ENCODE results near the gene PIEZO2. TPM values are rescaled to one million over a fixed set of nuclear protein-coding genes. Genes with fewer than 3 reads are reported as not detected.

The PIEZO2 gene
- total RNA-seq, 4 donors from 2014 or later: 0.18 to 3.0 (median 0.21) TPM

DNA sequence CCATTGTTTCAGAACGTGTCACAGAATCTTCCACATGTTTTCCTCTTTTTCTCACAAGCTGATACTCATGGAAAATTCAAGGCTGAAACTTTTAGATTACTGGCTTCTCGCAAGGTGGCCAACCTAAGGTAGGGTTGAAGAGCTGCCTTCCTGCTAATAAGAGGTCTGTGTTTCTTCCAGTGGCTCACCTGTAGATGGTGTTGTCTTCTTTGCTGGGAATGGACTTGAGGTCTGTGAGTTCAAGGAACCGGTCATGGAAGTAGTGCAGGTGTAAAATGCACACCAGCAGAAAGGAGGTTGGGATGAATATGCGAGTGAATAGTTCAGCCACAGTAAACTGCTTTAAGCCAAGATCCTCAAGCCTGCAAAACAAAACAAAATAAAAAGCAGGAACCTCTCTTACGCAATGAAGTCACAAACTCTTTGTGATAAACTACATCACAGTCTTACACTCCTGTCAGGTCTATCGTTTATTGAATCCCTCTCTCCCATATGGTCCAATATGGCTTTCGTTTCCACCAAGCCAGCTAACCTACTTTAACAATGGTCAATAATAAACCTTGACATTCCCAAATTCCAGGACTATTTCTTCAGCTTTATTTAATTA lies 364.7 kb downstream of the PIEZO2 start:
- no peak overlapping the region for H3K27ac ChIP-seq
- TF ChIP-seq POLR2A (IDR thresholded peaks at IDR 0.05): no peak
- TF ChIP-seq, protein P1, sequence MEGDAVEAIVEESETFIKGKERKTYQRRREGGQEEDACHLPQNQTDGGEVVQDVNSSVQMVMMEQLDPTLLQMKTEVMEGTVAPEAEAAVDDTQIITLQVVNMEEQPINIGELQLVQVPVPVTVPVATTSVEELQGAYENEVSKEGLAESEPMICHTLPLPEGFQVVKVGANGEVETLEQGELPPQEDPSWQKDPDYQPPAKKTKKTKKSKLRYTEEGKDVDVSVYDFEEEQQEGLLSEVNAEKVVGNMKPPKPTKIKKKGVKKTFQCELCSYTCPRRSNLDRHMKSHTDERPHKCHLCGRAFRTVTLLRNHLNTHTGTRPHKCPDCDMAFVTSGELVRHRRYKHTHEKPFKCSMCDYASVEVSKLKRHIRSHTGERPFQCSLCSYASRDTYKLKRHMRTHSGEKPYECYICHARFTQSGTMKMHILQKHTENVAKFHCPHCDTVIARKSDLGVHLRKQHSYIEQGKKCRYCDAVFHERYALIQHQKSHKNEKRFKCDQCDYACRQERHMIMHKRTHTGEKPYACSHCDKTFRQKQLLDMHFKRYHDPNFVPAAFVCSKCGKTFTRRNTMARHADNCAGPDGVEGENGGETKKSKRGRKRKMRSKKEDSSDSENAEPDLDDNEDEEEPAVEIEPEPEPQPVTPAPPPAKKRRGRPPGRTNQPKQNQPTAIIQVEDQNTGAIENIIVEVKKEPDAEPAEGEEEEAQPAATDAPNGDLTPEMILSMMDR (IDR thresholded peaks at IDR 0.05 in 4 of 5, conservative IDR thresholded peaks at IDR 0.05 in 1 of 5): no peak
- H3K4me3 ChIP-seq: no peak overlapping the region
- H3K36me3 ChIP-seq: no peaks in the 10 kb centered on the region
- H3K27me3 ChIP-seq: no peaks in the 10 kb centered on the region
- ATAC-seq (no peak), DNase-seq (no peak)
- no peaks in the 10 kb centered on the region for H3K9me3 ChIP-seq
- intact Hi-C loops (cut with DNase I; ENCODE audit: low total_unique reads) (no loop called here), in situ Hi-C loops (cut with MboI; ENCODE audit: low sequenced_read_pairs in 4 of 4) (no loop called here)
- no peaks in the 10 kb centered on the region for H3K4me1 ChIP-seq

GRCh38 chr18:10783941-10784340 lies 365.4 kb downstream of the PIEZO2 start:
- no peak overlapping the region for H3K27ac ChIP-seq
- no peaks in the 10 kb centered on the region for H3K9me3 ChIP-seq
- in situ Hi-C loops (cut with MboI; ENCODE audit: low sequenced_read_pairs in 4 of 4): no loop called here
- intact Hi-C loops (cut with DNase I; ENCODE audit: low total_unique reads): no loop called here
- no peak overlapping the region for H3K4me3 ChIP-seq
- DNase-seq (no peak), ATAC-seq (no peak)
- H3K27me3 ChIP-seq: no peaks in the 10 kb centered on the region
- H3K4me1 ChIP-seq: no peaks in the 10 kb centered on the region
- no peaks in the 10 kb centered on the region for H3K36me3 ChIP-seq
- no peak for TF ChIP-seq POLR2A (IDR thresholded peaks at IDR 0.05)
- TF ChIP-seq, protein P1 (IDR thresholded peaks at IDR 0.05 in 4 of 5, conservative IDR thresholded peaks at IDR 0.05 in 1 of 5): no peak

DNA sequence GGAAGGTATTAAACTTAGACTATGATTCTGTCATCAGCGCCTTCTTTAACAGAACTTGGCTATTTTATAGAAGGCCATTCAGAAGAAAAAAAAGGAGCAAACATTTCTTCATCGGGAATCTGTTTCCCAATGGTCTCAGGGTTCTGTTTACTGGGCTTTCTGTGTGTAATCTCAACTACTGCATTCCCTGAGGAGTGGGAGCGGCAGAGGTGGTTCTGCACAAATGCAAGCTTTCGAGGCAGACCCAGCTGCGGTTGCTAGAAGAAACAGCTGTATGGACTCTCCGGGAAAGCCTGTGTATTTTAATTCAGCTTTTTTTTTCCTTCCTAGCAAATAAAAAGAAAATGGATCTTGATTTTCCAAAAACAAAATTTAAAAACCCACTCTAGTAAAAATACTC lies 372.9 kb downstream of the PIEZO2 start:
- intact Hi-C loops (cut with DNase I; ENCODE audit: low total_unique reads) (no loop called here), in situ Hi-C loops (cut with MboI; ENCODE audit: low sequenced_read_pairs in 4 of 4) (no loop called here)
- TF ChIP-seq, protein P1 (IDR thresholded peaks at IDR 0.05 in 4 of 5, conservative IDR thresholded peaks at IDR 0.05 in 1 of 5): no peak
- no peak for TF ChIP-seq POLR2A (IDR thresholded peaks at IDR 0.05)
- no peak for ATAC-seq
- Histone ChIP-seq H3K27me3 (no peaks in the 10 kb centered on the region), H3K27ac (no peak overlapping the region), H3K36me3 (no peaks in the 10 kb centered on the region), H3K4me3 (no peak overlapping the region), H3K9me3 (no peaks in the 10 kb centered on the region), H3K4me1 (no peaks in the 10 kb centered on the region)
- DNase-seq: peak in 1 of 2 donors; percentile 16

GRCh38 chr18:10775026-10775425 lies 374.3 kb downstream of the PIEZO2 start:
- no peak for ATAC-seq
- Histone ChIP-seq H3K9me3 (no peaks in the 10 kb centered on the region), H3K4me1 (no peaks in the 10 kb centered on the region), H3K27me3 (no peaks in the 10 kb centered on the region), H3K27ac (no peak overlapping the region), H3K4me3 (no peak overlapping the region), H3K36me3 (no peaks in the 10 kb centered on the region)
- no peak for DNase-seq
- intact Hi-C loops (cut with DNase I; ENCODE audit: low total_unique reads) (no loop called here), in situ Hi-C loops (cut with MboI; ENCODE audit: low sequenced_read_pairs in 4 of 4) (no loop called here)
- TF ChIP-seq, protein P1 (IDR thresholded peaks at IDR 0.05 in 4 of 5, conservative IDR thresholded peaks at IDR 0.05 in 1 of 5): no peak
- no peak for TF ChIP-seq POLR2A (IDR thresholded peaks at IDR 0.05)
